BE2C (cell line): ENCODE results near the gene SH3PXD2B.
"Not testable (repeated sequence)": the region's sequence is repeated elsewhere in the genome, so short reads cannot be mapped to it uniquely, and the experiment has no call there.

ENCODE experiments used
- DNase-seq: peaks from one replicate; pipeline ENCODE4 v3.0.0-alpha.2; 2020
- H3K27me3 ChIP-seq: fragments of 250-450 bp; sonication (Bioruptor Pico); 2 replicates; pipeline ENCODE4 v1.5.1; 2020; ENCODE audit warnings: mild to moderate bottlenecking
- H3K36me3 ChIP-seq: fragments of 250-450 bp; sonication (Bioruptor Pico); 2 replicates; pipeline ENCODE4 v1.5.1; 2020; ENCODE audit warnings: mild to moderate bottlenecking
- H3K4me1 ChIP-seq: fragments of 250-450 bp; sonication (Bioruptor Pico); 2 replicates; pipeline ENCODE4 v1.5.1; 2020
- H3K4me3 ChIP-seq: 2 replicates; pipeline ENCODE4 v1.5.1; 2011; ENCODE audit warnings: low read depth, low read length
- H3K9me3 ChIP-seq: fragments of 250-450 bp; sonication (Bioruptor Pico); 2 replicates; pipeline ENCODE4 v1.5.1; 2020
- TF ChIP-seq, protein P1 (sequence below): IDR thresholded peaks from 2 replicates; pipeline ENCODE4 v1.5.1; 2012; ENCODE audit warnings: mild to moderate bottlenecking, low read depth, low read length

The SH3PXD2B gene

DNA sequence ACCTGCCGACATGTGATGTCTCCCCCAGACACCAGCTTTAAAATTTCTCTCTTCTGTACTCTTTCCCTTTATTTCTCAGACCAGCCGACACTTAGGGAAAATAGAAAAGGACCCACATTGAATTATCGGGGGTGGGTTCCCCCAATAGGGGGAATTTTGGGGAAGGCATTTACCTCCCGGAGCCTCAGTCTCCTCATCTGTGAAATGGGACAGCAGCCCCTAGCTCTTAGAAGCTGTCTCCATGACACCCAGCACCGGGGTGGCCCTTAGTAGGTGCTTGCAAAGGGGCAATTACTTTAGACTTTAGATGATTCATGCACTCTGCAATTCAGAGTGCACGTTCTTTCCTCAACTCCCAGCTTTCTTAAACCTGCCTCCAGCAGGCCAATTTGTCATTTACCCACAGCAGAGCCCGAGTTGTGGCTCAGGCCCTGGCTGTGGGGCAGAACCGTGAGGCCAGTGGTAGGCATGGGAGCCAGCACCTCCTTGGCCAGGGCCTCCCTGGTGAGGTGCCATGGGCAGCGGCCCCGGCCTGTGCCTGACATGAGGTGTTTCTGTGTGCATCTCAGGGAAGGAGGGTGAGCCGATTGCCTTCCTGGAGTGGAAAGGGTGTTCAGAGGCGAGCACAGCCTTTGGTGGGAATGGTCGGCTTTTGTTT lies 51.7 kb downstream of the SH3PXD2B start:
- Histone ChIP-seq H3K4me3 (no peak overlapping the region), H3K4me1 (peaks cover 4% of the 10 kb centered on the region; the same call in 1 of the 2 replicates), H3K27me3 (no peaks in the 10 kb centered on the region), H3K9me3 (no peaks in the 10 kb centered on the region), H3K36me3 (no peaks in the 10 kb centered on the region)
- no peak for DNase-seq
- TF ChIP-seq, protein P1, sequence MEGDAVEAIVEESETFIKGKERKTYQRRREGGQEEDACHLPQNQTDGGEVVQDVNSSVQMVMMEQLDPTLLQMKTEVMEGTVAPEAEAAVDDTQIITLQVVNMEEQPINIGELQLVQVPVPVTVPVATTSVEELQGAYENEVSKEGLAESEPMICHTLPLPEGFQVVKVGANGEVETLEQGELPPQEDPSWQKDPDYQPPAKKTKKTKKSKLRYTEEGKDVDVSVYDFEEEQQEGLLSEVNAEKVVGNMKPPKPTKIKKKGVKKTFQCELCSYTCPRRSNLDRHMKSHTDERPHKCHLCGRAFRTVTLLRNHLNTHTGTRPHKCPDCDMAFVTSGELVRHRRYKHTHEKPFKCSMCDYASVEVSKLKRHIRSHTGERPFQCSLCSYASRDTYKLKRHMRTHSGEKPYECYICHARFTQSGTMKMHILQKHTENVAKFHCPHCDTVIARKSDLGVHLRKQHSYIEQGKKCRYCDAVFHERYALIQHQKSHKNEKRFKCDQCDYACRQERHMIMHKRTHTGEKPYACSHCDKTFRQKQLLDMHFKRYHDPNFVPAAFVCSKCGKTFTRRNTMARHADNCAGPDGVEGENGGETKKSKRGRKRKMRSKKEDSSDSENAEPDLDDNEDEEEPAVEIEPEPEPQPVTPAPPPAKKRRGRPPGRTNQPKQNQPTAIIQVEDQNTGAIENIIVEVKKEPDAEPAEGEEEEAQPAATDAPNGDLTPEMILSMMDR = no peak

DNA sequence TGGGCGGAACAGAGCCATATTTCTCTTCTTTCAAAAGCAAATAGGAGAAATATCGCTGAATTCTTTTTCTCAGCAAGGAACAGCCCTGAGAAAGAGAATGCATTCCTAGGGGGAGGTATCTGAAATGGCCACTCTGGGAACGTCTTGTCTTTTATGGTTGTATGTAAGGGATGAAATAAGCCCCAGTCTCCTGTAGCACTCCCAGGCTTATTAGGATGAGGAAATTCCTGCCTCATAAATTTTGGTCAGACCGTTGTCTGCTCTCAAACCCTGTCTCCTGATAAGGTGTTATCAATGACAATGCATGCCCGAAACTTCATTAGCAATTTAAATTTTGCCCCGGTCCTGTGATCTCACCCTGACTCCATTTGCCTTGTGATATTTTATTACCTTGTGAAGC lies 52.3 kb downstream of the SH3PXD2B start:
- DNase-seq, H3K4me3 ChIP-seq, H3K36me3 ChIP-seq: not testable (repeated sequence)

DNA sequence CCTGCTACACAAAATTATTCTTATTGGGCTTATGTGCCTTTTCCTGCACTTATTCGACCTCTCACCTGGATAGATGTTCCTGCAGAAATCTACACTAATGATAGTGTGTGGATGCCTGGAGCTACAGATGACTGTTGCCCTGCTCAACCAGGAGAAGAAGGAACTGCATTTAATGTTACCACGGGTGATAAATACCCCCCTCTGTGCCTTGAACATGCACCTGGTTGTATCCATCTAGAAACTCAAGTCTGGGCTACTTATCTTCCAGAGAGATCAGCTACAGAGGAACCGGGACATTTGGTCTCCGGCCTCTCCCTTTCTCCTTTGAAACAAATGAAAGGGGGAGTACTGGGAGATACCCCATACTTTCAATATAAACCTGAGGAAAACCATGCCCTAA lies 54.5 kb downstream of the SH3PXD2B start:
- TF ChIP-seq, protein P1 = no peak
- Histone ChIP-seq H3K27me3 (no peaks in the 10 kb centered on the region), H3K4me3 (no peak overlapping the region), H3K36me3 (no peaks in the 10 kb centered on the region), H3K9me3 (no peaks in the 10 kb centered on the region), H3K4me1 (peaks cover 4% of the 10 kb centered on the region; the same call in 1 of the 2 replicates)
- no peak for DNase-seq

More for the DNA sequence above, 52.3 kb downstream of the SH3PXD2B start:
- not testable (repeated sequence) for H3K9me3 ChIP-seq, H3K4me1 ChIP-seq, H3K27me3 ChIP-seq

DNA sequence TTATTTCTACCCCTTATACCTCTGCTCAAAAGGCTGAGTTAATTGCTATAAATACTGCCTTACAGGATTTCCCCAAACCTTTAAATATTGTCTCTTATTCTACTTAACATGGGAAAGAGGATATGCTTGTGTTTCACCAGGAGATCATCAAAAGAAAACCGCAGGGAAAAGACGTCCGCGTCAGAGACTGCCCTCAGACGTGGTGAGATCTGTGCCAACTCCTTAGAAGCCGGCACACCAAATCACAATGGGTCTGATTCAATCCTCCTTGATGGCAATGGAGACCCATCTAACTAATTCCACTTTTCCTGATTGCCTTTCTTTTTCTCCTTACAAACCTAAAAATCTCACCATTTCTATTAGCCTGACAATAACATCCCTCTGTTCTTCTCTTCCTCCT lies 55.0 kb downstream of the SH3PXD2B start:
- TF ChIP-seq, protein P1 = no peak
- no peaks in the 10 kb centered on the region for H3K36me3 ChIP-seq
- H3K4me1 ChIP-seq = peaks cover 4% of the 10 kb centered on the region; the same call in 1 of the 2 replicates
- H3K4me3 ChIP-seq = no peak overlapping the region
- no peak for DNase-seq
- no peaks in the 10 kb centered on the region for H3K9me3 ChIP-seq
- no peaks in the 10 kb centered on the region for H3K27me3 ChIP-seq

DNA sequence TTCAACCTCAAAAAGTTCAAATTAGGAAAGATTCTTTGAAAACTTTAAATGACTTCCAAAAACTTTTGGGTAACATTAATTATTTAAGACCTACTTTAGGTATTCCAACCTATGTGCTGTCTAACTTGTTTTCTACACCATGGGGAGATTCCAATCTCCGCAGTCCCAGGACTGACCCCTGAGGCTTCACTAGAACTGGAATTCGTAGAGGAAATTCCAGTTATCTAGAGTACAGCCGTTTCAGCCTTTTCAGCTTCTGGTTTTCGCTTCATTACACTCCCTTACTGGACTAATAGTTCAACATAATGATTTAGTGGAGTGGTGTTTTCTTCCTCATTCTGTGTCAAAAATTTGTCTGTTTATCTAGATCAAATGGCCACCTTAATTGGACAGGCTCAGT lies 55.7 kb downstream of the SH3PXD2B start:
- H3K36me3 ChIP-seq, H3K4me3 ChIP-seq, H3K4me1 ChIP-seq, H3K9me3 ChIP-seq, DNase-seq, H3K27me3 ChIP-seq: not testable (repeated sequence)

DNA sequence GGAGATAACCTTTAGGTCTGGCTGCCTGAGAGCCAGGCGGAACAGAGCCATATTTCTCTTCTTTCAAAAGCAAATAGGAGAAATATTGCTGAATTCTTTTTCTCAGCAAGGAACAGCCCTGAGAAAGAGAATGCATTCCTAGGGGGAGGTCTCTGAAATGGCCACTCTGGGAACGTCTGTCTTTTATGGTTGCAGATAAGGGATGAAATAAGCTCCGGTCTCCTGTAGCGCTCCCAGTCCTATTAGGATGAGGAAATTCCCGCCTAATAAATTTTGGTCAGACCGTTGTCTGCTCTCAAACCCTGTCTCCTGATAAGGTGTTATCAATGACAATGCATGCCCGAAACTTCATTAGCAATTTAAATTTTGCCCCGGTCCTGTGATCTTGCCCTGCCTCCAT lies 57.3 kb downstream of the SH3PXD2B start:
- H3K4me1 ChIP-seq, H3K9me3 ChIP-seq, H3K36me3 ChIP-seq, H3K4me3 ChIP-seq, DNase-seq, H3K27me3 ChIP-seq: not testable (repeated sequence)

DNA sequence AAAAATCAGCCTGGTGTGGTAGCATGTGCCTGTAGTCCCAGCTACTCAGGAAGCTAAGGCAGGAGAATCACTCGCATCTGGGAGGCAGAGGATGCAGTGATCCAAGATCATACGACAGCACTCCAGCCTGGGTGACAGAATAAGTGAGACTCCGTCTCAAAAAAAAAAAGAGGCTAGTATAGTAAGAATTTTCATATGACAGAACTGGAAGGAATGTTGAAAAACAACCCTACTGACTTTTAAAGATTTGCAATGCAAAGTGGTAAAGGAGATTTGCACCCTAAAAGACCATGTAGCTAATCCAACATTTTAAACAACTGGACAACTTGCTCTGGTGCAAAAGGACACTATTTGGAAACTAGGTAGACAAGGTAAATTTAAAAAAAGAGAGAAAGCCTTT lies 58.1 kb downstream of the SH3PXD2B start:
- H3K9me3 ChIP-seq = no peaks in the 10 kb centered on the region

More for the DNA sequence above, 58.1 kb downstream of the SH3PXD2B start:
- peaks cover 4% of the 10 kb centered on the region; the same call in 1 of the 2 replicates for H3K4me1 ChIP-seq
- no peaks in the 10 kb centered on the region for H3K27me3 ChIP-seq
- TF ChIP-seq, protein P1 = no peak
- no peaks in the 10 kb centered on the region for H3K36me3 ChIP-seq
- DNase-seq = no peak
- no peak overlapping the region for H3K4me3 ChIP-seq
